Measurements from ENCODE around the gene HLA-DQB2. TPM values are rescaled to one million over a fixed set of nuclear protein-coding genes. Genes with fewer than 3 reads are reported as not detected.

HLA-DQB2 gene
- total RNA-seq, 4 donors from 2014 or later: 0.66 to 0.78 TPM; not detected in 2

- Histone ChIP-seq H3K27ac (no peak overlapping the region), H3K4me3 (no peak overlapping the region), H3K9me3 (no peaks in the 10 kb centered on the region), H3K36me3 (no peaks in the 10 kb centered on the region), H3K4me1 (no peaks in the 10 kb centered on the region), H3K27me3 (peaks cover 0 to 3% (median 0%) of the 10 kb centered on the region in 3 donors)
- TF ChIP-seq CTCF (IDR thresholded peaks at IDR 0.05 in 4 of 5, conservative IDR thresholded peaks at IDR 0.05 in 1 of 5): no peak
- in situ Hi-C loops (cut with MboI; ENCODE audit: low sequenced_read_pairs in 4 of 4) (no loop called here), intact Hi-C loops (cut with DNase I; ENCODE audit: low total_unique reads) (no loop called here)
- DNase-seq: no peak
- ATAC-seq: no peak
Measured at GRCh38 chr6:32742374-32742773, 21.0 kb downstream of the HLA-DQB2 start.

GRCh38 chr6:32741031-32741960 is 22.0 kb downstream of the HLA-DQB2 start, which contains the start of gene HLA-DQA2:
TSS of gene HLA-DQA2 (plus strand) at chr6:32741391. CDS start at chr6:32741444, 53 bp downstream.
- Histone ChIP-seq H3K27ac (no peak within 1 kb of the TSS), H3K4me1 (no peaks in the 10 kb centered on the region), H3K27me3 (peaks cover 0 to 3% (median 0%) of the 10 kb centered on the region in 3 donors), H3K36me3 (no peaks in the 10 kb centered on the region), H3K9me3 (no peaks in the 10 kb centered on the region), H3K4me3 (no peak within 1 kb of the TSS)
- intact Hi-C loops (cut with DNase I; ENCODE audit: low total_unique reads): no loop called here
- DNase-seq (no peak), ATAC-seq (no peak)
- TF ChIP-seq CTCF (IDR thresholded peaks at IDR 0.05 in 4 of 5, conservative IDR thresholded peaks at IDR 0.05 in 1 of 5) (no peak), POLR2A (IDR thresholded peaks at IDR 0.05) (no peak)
- in situ Hi-C loops (cut with MboI; ENCODE audit: low sequenced_read_pairs in 4 of 4): no loop called here

- intact Hi-C loops (cut with DNase I; ENCODE audit: low total_unique reads) (no loop called here), in situ Hi-C loops (cut with MboI; ENCODE audit: low sequenced_read_pairs in 4 of 4) (no loop called here)
- Histone ChIP-seq H3K36me3 (no peaks in the 10 kb centered on the region), H3K27me3 (no peaks in the 10 kb centered on the region), H3K9me3 (no peaks in the 10 kb centered on the region), H3K4me3 (no peak overlapping the region), H3K4me1 (no peaks in the 10 kb centered on the region), H3K27ac (no peak overlapping the region)
- TF ChIP-seq POLR2A (IDR thresholded peaks at IDR 0.05) (no peak), CTCF (IDR thresholded peaks at IDR 0.05 in 4 of 5, conservative IDR thresholded peaks at IDR 0.05 in 1 of 5) (no peak)
- no peak for ATAC-seq
- DNase-seq: no peak
Measured at GRCh38 chr6:32738126-32738525, 25.2 kb downstream of the HLA-DQB2 start.

- Histone ChIP-seq H3K4me3 (no peak overlapping the region), H3K9me3 (no peaks in the 10 kb centered on the region), H3K36me3 (no peaks in the 10 kb centered on the region), H3K27me3 (no peaks in the 10 kb centered on the region), H3K4me1 (no peaks in the 10 kb centered on the region), H3K27ac (no peak overlapping the region)
- DNase-seq: no peak
- in situ Hi-C loops (cut with MboI; ENCODE audit: low sequenced_read_pairs in 4 of 4): no loop called here
- TF ChIP-seq POLR2A (IDR thresholded peaks at IDR 0.05) (no peak), CTCF (IDR thresholded peaks at IDR 0.05 in 4 of 5, conservative IDR thresholded peaks at IDR 0.05 in 1 of 5) (no peak)
- no peak for ATAC-seq
- intact Hi-C loops (cut with DNase I; ENCODE audit: low total_unique reads): no loop called here
Measured at GRCh38 chr6:32718879-32719278, 44.5 kb downstream of the HLA-DQB2 start.
